Left kidney (tissue), 2 donors: ENCODE measurements around the gene HOXA9. TPM values are rescaled to one million over a fixed set of nuclear protein-coding genes. Genes with fewer than 3 reads are reported as not detected.
A peak's percentile ranks its signal among the peaks of the same experiment; 100 is the strongest.

Source experiments
- DNase-seq: peaks from one replicate; pipeline ENCODE4 v3.0.0-alpha.2; 2013
- polyA plus RNA-seq: library from polyadenylated mRNA; unstranded; fragments of 120-200 nt; gene quantifications from one replicate; pipeline ENCODE4 v1.2.1, GENCODE V29; 2013; ENCODE audit not compliant: insufficient read length

The HOXA9 gene
- polyA plus RNA-seq, 1 donor, result 124 TPM

- no peak for DNase-seq
Observed at GRCh38 chr7:27178366-27178765, 13.0 kb upstream of the HOXA9 start.

- no peak for DNase-seq
Observed at GRCh38 chr7:27177795-27178320, 12.5 kb upstream of the HOXA9 start.

GRCh38 chr7:27176962-27177794 is 11.8 kb upstream of the HOXA9 start:
- no peak for DNase-seq

GRCh38 chr7:27176524-27176845 is 11.1 kb upstream of the HOXA9 start:
- DNase-seq, result no peak

GRCh38 chr7:27175626-27176523 is 10.5 kb upstream of the HOXA9 start:
- no peak for DNase-seq

- DNase-seq, result no peak
Observed at GRCh38 chr7:27174874-27175625, 9.7 kb upstream of the HOXA9 start.

- peak; percentile 84 for DNase-seq
Observed at GRCh38 chr7:27173956-27174873, 8.9 kb upstream of the HOXA9 start, which contains the start of gene HOXA10. Gene HOXA10, minus strand, starts transcription at chr7:27174320. Its CDS starts 14 bp downstream, at chr7:27174306.

GRCh38 chr7:27173511-27173955 is 8.2 kb upstream of the HOXA9 start:
- DNase-seq, result no peak

- peak; percentile 83 for DNase-seq
Observed at GRCh38 chr7:27172823-27173510, 7.6 kb upstream of the HOXA9 start.

GRCh38 chr7:27172315-27172774 is 7.0 kb upstream of the HOXA9 start:
- DNase-seq, result no peak

GRCh38 chr7:27171637-27172314 is 6.4 kb upstream of the HOXA9 start:
- DNase-seq, result no peak

- no peak for DNase-seq
Observed at GRCh38 chr7:27171325-27171636, 5.9 kb upstream of the HOXA9 start.

GRCh38 chr7:27170426-27171324 is 5.3 kb upstream of the HOXA9 start:
- DNase-seq, result no peak

GRCh38 chr7:27169658-27170425 is 4.5 kb upstream of the HOXA9 start:
- DNase-seq, result no peak

GRCh38 chr7:27168265-27168947 is 3.1 kb upstream of the HOXA9 start:
- no peak for DNase-seq

GRCh38 chr7:27167916-27168264 is 2.6 kb upstream of the HOXA9 start:
- DNase-seq, result no peak
